LNCaP clone FGC (cell line): ENCODE data around the gene CIT.

ENCODE experiments used
- DNase-seq: peaks from one replicate; pipeline ENCODE4 v3.0.0-alpha.2; 2011; ENCODE audit warnings: low read depth
- H3K4me3 ChIP-seq: 2 replicates; pipeline ENCODE4 v1.5.1; 2011; ENCODE audit warnings: mild to moderate bottlenecking, low read depth, low read length, control low read depth
- CTCF ChIP-seq: IDR thresholded peaks from 2 replicates; pipeline ENCODE4 v1.5.1; 2012; ENCODE audit warnings: mild to moderate bottlenecking; ENCODE audit not compliant: control insufficient read depth, insufficient read depth; ENCODE audit errors: extremely low read depth

Gene CIT

GRCh38 chr12:119715268-119715620 lies 161.9 kb downstream of the CIT start:
- no peak for TF ChIP-seq CTCF
- DNase-seq: no peak
- H3K4me3 ChIP-seq: no peak overlapping the region

DNA sequence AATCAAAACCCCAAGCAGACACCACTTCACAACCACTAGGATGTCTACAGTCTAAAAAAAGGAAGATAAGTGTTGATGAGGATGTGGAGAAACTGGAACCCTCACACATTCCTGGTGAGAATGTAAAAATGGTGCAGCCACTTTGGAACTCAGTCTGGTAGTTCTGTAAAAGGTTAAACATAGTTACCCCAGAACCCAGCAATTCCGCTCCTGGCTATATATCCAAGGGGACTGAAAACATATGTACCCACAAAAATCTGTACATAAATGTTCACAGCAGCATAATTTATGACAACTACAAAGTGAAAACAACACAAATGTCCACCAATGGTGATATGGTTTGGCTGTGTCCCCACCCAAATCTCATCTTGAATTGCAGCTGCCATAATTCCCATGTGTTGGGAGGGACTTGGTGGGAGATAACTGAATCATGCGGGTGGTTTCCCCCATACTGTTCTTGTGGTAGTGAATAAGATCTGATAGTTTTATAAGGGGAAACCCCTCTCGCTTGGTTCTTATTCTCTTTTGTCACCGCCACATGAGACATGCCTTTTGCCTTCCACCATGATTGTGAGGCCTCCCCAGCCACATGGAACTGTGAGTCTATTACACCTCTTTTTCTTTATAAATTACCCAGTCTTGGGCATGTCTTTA lies 162.4 kb downstream of the CIT start:
- no peak for DNase-seq
- no peak for TF ChIP-seq CTCF
- no peak overlapping the region for H3K4me3 ChIP-seq

- no peak for DNase-seq
- no peak overlapping the region for H3K4me3 ChIP-seq
- no peak for TF ChIP-seq CTCF
Measured at GRCh38 chr12:119713551-119714031, 163.5 kb downstream of the CIT start.

DNA sequence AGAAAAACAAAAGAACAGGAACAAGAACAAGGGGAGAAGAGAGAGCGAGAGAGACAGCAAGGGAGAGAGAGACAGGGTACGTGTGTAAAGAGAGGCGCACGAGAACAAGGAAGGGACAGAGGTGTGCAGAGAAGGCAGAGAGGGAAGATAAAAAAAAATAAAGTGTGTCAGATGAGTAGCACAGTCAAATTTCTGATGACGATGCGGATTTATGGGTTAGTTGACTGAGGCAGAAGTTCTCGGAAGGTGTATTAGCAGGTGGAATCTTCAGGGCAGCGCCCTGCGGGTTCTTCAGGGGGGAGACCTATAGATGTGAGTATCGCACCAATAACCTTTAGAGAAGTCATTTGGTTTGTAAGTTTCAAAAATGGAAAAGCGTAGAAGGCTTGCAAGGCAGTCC lies 164.4 kb downstream of the CIT start:
- TF ChIP-seq CTCF: no peak
- no peak overlapping the region for H3K4me3 ChIP-seq
- DNase-seq: no peak

GRCh38 chr12:119711693-119712092 lies 165.4 kb downstream of the CIT start:
- no peak for TF ChIP-seq CTCF
- no peak overlapping the region for H3K4me3 ChIP-seq
- no peak for DNase-seq

- peak; percentile 74 for DNase-seq
- H3K4me3 ChIP-seq: no peak overlapping the region
- no peak for TF ChIP-seq CTCF
Measured at GRCh38 chr12:119710965-119711551, 166.1 kb downstream of the CIT start.
